Neural progenitor cell (in vitro differentiated cells): ENCODE data around the gene MFGE8. TPM values are rescaled to one million over a fixed set of nuclear protein-coding genes. Genes with fewer than 3 reads are reported as not detected.

Experiments
- DNase-seq: peaks from one replicate; pipeline ENCODE4 v3.0.0-alpha.2; 2016; ENCODE audit warnings: low spot score
- H2AFZ ChIP-seq: fragments of 200-600 bp; sonication (generic); replicated peaks from 2 replicates; pipeline ENCODE4 v1.6.1; 2016; ENCODE audit warnings: antibody characterized with exemption
- H3F3A ChIP-seq: fragments of 200-600 bp; sonication (generic); 2 replicates; pipeline ENCODE4 v1.6.1; 2016; ENCODE audit warnings: antibody characterized with exemption, low read depth
- H3K27ac ChIP-seq: fragments of 200-600 bp; sonication (generic); 2 replicates; pipeline ENCODE4 v1.5.1; 2016; ENCODE audit warnings: mild to moderate bottlenecking
- H3K27me3 ChIP-seq: fragments of 200-600 bp; sonication (generic); 2 replicates; pipeline ENCODE4 v1.6.1; 2016; ENCODE audit warnings: mild to moderate bottlenecking, moderate library complexity
- H3K36me3 ChIP-seq: fragments of 200-600 bp; sonication (generic); 2 replicates; pipeline ENCODE4 v1.5.1; 2016
- H3K4me1 ChIP-seq: fragments of 200-600 bp; sonication (generic); 2 replicates; pipeline ENCODE4 v1.6.1; 2016; ENCODE audit warnings: mixed run types
- H3K4me2 ChIP-seq: fragments of 200-600 bp; sonication (generic); 2 replicates; pipeline ENCODE4 v1.6.1; 2016
- H3K4me3 ChIP-seq: fragments of 200-600 bp; sonication (generic); 2 replicates; pipeline ENCODE4 v1.5.1; 2016
- H3K79me2 ChIP-seq: fragments of 200-600 bp; sonication (generic); 2 replicates; pipeline ENCODE4 v1.6.1; 2016; ENCODE audit warnings: low read depth
- H3K9ac ChIP-seq: fragments of 200-600 bp; sonication (generic); 2 replicates; pipeline ENCODE4 v1.6.1; 2016
- H3K9me3 ChIP-seq: fragments of 200-600 bp; sonication (generic); 2 replicates; pipeline ENCODE4 v1.5.1; 2016; ENCODE audit warnings: low read depth
- H4K20me1 ChIP-seq: fragments of 200-600 bp; sonication (generic); 2 replicates; pipeline ENCODE4 v1.6.1; 2016; ENCODE audit warnings: low read depth
- H3K27ac Mint-ChIP-seq: 3 replicates; pipeline ENCODE4 v1.8.0; 2021; ENCODE audit warnings: mixed read lengths
- H3K27me3 Mint-ChIP-seq: 2 replicates; pipeline ENCODE4 v1.8.0; 2022; ENCODE audit warnings: low read depth, mild to moderate bottlenecking, inconsistent platforms, moderate library complexity, mixed read lengths; ENCODE audit not compliant: insufficient read depth
- H3K36me3 Mint-ChIP-seq: 3 replicates; pipeline ENCODE4 v1.8.0; 2021; ENCODE audit warnings: mixed read lengths
- H3K4me1 Mint-ChIP-seq: 3 replicates; pipeline ENCODE4 v1.8.0; 2021; ENCODE audit warnings: mixed read lengths
- H3K4me3 Mint-ChIP-seq: 3 replicates; pipeline ENCODE4 v1.8.0; 2021; ENCODE audit warnings: mild to moderate bottlenecking, moderate library complexity, mixed read lengths
- H3K9me3 Mint-ChIP-seq: 3 replicates; pipeline ENCODE4 v1.8.0; 2020; ENCODE audit warnings: mixed read lengths
- CTCF ChIP-seq: fragments of 200-600 bp; sonication (generic); IDR thresholded peaks from 2 replicates; pipeline ENCODE4 v1.5.1; 2017; ENCODE audit warnings: antibody characterized with exemption, mild to moderate bottlenecking
- EZH2 ChIP-seq: fragments of 200-600 bp; sonication (generic); IDR thresholded peaks from 2 replicates; pipeline ENCODE4 v1.6.1; 2017; ENCODE audit warnings: antibody characterized with exemption, mild to moderate bottlenecking, moderate library complexity
- EZH2phosphoT487 ChIP-seq: fragments of 200-600 bp; sonication (generic); IDR thresholded peaks from 2 replicates; pipeline ENCODE4 v1.6.1; 2017; ENCODE audit warnings: antibody characterized with exemption
- total RNA-seq: library from RNA; depleted of rRNA; stranded (reverse); fragments of >200 nt; gene quantifications from 2 replicates; pipeline ENCODE4 v1.2.3, GENCODE V29; 2015; ENCODE audit warnings: low replicate concordance

Gene MFGE8
- total RNA-seq, 1 donor from 2014 or later: 92.6 TPM

GRCh38 chr15:88849376-88850072 lies 63.7 kb downstream of the MFGE8 start:
- Histone ChIP-seq H4K20me1 (no peaks in the 10 kb centered on the region), H3K4me1 (no peaks in the 10 kb centered on the region), H3K9ac (no peak overlapping the region), H3K27ac (no peak overlapping the region), H3K79me2 (no peaks in the 10 kb centered on the region), H3K36me3 (no peaks in the 10 kb centered on the region), H3K4me3 (no peak overlapping the region), H2AFZ (no peak overlapping the region), H3K4me2 (no peak overlapping the region), H3K27me3 (no peaks in the 10 kb centered on the region), H3K9me3 (no peaks in the 10 kb centered on the region), H3F3A (no peaks in the 10 kb centered on the region)
- H3K4me1 Mint-ChIP-seq: no peaks in the 10 kb centered on the region
- H3K36me3 Mint-ChIP-seq: no peaks in the 10 kb centered on the region
- no peak for DNase-seq
- H3K27me3 Mint-ChIP-seq: peaks cover 8% of the 10 kb centered on the region
- H3K9me3 Mint-ChIP-seq: no peaks in the 10 kb centered on the region
- no peak overlapping the region for H3K4me3 Mint-ChIP-seq
- TF ChIP-seq EZH2phosphoT487: no peak
- no peak for TF ChIP-seq EZH2
- no peak for TF ChIP-seq CTCF
- peak overlapping the region; percentile 72 for H3K27ac Mint-ChIP-seq

Other genes starting within 250 kb of the MFGE8 start
- 0.06 and 0.34 TPM in 2 replicates for gene ACAN, start 109.9 kb downstream of the MFGE8 start, total RNA-seq
- 2.7 and 9.5 TPM in 2 replicates for gene HAPLN3, start 17.8 kb downstream of the MFGE8 start, total RNA-seq
- 10.9 and 18.1 TPM in 2 replicates for gene ABHD2, start 175.1 kb upstream of the MFGE8 start, total RNA-seq